Measurements from ENCODE around the gene IKZF1. TPM values are rescaled to one million over a fixed set of nuclear protein-coding genes. Genes with fewer than 3 reads are reported as not detected.

The IKZF1 gene
- total and polyA plus RNA-seq, 2 of the 13 experiments (the other 11 are each of a cell fraction or from before 2014, with no cell fraction given), result not detected

DNA sequence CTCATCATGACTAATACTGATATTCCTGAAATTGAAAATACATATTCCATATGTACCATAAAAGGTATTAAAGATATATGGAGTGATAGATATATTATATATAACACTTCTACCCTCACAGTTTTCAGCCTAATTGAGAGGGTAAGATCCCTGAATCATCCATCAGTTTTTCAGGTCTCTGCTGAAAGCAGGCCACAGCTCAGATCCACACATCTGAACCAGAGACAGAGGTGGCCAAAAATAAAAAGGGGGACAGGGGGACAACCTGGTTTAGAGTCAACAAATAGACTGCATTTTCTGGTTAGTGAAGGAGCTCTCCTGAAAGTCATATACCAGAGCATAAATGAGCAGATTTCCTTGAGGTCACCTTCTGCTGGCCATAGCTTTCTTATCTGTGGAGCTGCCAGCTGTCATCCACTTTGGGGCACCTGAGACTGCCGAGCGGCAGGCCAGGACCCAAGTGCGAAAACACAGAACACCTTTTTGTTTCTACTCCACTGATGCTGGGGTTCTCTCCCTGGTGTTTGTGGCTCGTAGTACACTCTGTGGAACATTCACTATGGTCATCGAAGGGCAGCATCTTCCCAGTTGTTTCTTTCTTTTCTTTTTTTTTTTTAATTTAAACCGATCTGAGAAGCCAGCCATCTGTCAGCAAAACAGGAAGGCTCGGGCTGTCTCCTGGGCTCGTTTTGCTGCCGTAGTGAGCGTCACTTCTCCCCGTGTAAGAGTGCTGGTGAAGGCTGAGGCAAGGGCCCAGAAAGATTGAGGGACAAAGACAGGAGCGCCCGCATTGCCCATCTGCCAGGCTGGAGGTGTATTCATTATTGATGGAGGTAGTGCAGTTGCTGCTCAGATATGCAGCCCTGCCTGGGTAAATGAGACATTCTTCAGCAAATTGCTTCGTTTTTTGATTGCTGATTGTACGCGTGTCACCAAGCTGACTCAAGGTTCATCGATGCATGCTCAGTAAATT is 13.5 kb downstream of the IKZF1 start (continued):
- TF ChIP-seq, protein P1, sequence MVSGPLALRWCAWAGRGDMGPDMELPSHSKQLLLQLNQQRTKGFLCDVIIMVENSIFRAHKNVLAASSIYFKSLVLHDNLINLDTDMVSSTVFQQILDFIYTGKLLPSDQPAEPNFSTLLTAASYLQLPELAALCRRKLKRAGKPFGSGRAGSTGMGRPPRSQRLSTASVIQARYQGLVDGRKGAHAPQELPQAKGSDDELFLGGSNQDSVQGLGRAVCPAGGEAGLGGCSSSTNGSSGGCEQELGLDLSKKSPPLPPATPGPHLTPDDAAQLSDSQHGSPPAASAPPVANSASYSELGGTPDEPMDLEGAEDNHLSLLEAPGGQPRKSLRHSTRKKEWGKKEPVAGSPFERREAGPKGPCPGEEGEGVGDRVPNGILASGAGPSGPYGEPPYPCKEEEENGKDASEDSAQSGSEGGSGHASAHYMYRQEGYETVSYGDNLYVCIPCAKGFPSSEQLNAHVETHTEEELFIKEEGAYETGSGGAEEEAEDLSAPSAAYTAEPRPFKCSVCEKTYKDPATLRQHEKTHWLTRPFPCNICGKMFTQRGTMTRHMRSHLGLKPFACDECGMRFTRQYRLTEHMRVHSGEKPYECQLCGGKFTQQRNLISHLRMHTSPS (CRISPR knock-in tag; IDR thresholded peaks at IDR 0.05; ENCODE audit: low read depth), result no peak
- no peak for TF ChIP-seq TEAD2 (CRISPR knock-in tag; IDR thresholded peaks at IDR 0.05)
- TF ChIP-seq, protein P2, sequence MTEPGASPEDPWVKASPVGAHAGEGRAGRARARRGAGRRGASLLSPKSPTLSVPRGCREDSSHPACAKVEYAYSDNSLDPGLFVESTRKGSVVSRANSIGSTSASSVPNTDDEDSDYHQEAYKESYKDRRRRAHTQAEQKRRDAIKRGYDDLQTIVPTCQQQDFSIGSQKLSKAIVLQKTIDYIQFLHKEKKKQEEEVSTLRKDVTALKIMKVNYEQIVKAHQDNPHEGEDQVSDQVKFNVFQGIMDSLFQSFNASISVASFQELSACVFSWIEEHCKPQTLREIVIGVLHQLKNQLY (CRISPR knock-in tag; IDR thresholded peaks at IDR 0.05), result no peak

DNA sequence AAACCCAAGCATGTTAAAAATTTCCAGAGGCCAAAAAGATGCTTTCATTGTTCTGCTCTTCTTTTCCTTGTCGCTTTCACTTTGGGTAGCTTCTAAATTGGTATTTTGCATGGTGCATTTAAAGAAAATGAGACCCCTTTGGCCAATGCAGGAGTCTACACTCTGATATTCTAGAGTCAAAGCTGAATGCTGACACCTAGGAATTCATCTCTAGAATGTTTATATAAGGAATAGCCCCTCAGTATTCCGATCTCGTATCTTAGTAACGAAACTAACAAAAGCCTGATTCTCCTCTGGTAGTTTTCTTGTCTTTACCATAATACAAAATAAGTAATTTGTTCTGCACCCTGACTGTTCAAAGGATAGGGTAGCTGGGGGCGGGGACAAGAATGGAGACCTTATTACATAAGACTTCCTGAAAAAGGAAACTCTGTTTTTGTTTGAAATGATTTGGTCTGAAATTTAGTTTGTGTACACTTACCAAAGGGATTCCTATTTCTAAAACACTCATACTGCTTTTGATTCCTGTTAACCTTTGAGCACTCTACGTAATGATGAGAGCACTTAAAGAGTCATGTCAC is 17.1 kb downstream of the IKZF1 start:
- Histone ChIP-seq H2AFZ (ENCODE audit: low read length) (no peak overlapping the region), H3K4me3 (replicated peaks in 1 of 3; ENCODE audit: insufficient read depth in 1 of 3, low read depth in 2 of 3, low read length in 3 of 3) (no peak overlapping the region), H3K4me2 (ENCODE audit: low read depth, low read length) (no peak overlapping the region), H3K9me3 (ENCODE audit: low read length) (no peaks in the 10 kb centered on the region), H3K27ac (ENCODE audit: extremely low read length, insufficient read depth, low read length) (no peak overlapping the region), H3K4me1 (ENCODE audit: insufficient read depth, low read length) (no peaks in the 10 kb centered on the region), H3K27me3 (ENCODE audit: control insufficient read depth in 1 of 2, insufficient read depth in 2 of 2, low read length in 2 of 2) (peaks cover 0 to 8% of the 10 kb centered on the region in 2 experiments; a peak in 2 of 5 replicates), H4K20me1 (ENCODE audit: insufficient read depth, low read length) (no peaks in the 10 kb centered on the region), H3K36me3 (replicated peaks in 1 of 2; ENCODE audit: control insufficient read depth in 1 of 2, insufficient read depth in 2 of 2, low read length in 2 of 2) (no peaks in the 10 kb centered on the region), H3K9ac (ENCODE audit: insufficient read depth, low read depth, low read length) (no peak overlapping the region), H3K79me2 (ENCODE audit: insufficient read depth, low read length) (no peaks in the 10 kb centered on the region)
- DNase-seq (ENCODE audit: low spot score) (no peak), FAIRE-seq (no peak), ATAC-seq (no peak)
- 0% methylated on average over 6 of the region's 6 CpGs for WGBS (ENCODE audit: low lambda C conversion rate)
- ChIA-PET POLR2A (no interaction called here), CTCF (ENCODE audit: low intra/inter-chr PET ratio, low total read pairs) (no interaction called here)
- in situ Hi-C loops (cut with HindIII; ENCODE audit: extremely low pct_ligation_motif_present, low pct_unique_long_range_greater_than_20kb) (no loop called here), intact Hi-C loops (cut with micrococcal nuclease; ENCODE audit: unreplicated experiment) (no loop called here)
- BruUV-seq (replicated peaks), result no TSS peak
- TF ChIP-seq CBFB (CRISPR knock-in tag; IDR thresholded peaks at IDR 0.05), result no peak
- TF ChIP-seq, protein P3, sequence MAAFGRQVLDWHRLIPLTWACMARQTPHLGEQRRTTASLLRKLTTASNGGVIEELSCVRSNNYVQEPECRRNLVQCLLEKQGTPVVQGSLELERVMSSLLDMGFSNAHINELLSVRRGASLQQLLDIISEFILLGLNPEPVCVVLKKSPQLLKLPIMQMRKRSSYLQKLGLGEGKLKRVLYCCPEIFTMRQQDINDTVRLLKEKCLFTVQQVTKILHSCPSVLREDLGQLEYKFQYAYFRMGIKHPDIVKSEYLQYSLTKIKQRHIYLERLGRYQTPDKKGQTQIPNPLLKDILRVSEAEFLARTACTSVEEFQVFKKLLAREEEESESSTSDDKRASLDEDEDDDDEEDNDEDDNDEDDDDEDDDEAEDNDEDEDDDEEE (CRISPR knock-in tag; IDR thresholded peaks at IDR 0.05), result no peak
- TF ChIP-seq WIZ (CRISPR knock-in tag; IDR thresholded peaks at IDR 0.05), result no peak
- TF ChIP-seq, protein P4, sequence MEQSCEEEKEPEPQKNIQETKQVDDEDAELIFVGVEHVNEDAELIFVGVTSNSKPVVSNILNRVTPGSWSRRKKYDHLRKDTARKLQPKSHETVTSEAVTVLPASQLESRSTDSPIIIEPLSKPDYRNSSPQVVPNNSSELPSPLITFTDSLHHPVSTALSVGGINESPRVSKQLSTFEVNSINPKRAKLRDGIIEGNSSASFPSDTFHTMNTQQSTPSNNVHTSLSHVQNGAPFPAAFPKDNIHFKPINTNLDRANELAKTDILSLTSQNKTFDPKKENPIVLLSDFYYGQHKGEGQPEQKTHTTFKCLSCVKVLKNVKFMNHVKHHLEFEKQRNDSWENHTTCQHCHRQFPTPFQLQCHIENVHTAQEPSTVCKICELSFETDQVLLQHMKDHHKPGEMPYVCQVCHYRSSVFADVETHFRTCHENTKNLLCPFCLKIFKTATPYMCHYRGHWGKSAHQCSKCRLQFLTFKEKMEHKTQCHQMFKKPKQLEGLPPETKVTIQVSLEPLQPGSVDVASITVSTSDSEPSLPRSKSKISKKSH (CRISPR knock-in tag; IDR thresholded peaks at IDR 0.05; ENCODE audit: borderline replicate concordance), result no peak
- no peak for TF ChIP-seq PHF8 (CRISPR knock-in tag; IDR thresholded peaks at IDR 0.05)
- TF ChIP-seq, protein P5, sequence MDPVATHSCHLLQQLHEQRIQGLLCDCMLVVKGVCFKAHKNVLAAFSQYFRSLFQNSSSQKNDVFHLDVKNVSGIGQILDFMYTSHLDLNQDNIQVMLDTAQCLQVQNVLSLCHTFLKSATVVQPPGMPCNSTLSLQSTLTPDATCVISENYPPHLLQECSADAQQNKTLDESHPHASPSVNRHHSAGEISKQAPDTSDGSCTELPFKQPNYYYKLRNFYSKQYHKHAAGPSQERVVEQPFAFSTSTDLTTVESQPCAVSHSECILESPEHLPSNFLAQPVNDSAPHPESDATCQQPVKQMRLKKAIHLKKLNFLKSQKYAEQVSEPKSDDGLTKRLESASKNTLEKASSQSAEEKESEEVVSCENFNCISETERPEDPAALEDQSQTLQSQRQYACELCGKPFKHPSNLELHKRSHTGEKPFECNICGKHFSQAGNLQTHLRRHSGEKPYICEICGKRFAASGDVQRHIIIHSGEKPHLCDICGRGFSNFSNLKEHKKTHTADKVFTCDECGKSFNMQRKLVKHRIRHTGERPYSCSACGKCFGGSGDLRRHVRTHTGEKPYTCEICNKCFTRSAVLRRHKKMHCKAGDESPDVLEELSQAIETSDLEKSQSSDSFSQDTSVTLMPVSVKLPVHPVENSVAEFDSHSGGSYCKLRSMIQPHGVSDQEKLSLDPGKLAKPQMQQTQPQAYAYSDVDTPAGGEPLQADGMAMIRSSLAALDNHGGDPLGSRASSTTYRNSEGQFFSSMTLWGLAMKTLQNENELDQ (CRISPR knock-in tag; IDR thresholded peaks at IDR 0.05; ENCODE audit: borderline replicate concordance), result no peak
- TF ChIP-seq, protein P6, sequence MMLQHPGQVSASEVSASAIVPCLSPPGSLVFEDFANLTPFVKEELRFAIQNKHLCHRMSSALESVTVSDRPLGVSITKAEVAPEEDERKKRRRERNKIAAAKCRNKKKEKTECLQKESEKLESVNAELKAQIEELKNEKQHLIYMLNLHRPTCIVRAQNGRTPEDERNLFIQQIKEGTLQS (CRISPR knock-in tag; IDR thresholded peaks at IDR 0.05), result no peak
- no peak for TF ChIP-seq NCOA5 (CRISPR knock-in tag; IDR thresholded peaks at IDR 0.05)
- TF ChIP-seq, protein P7, sequence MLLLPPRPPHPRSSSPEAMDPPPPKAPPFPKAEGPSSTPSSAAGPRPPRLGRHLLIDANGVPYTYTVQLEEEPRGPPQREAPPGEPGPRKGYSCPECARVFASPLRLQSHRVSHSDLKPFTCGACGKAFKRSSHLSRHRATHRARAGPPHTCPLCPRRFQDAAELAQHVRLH (CRISPR knock-in tag; IDR thresholded peaks at IDR 0.05; ENCODE audit: borderline replicate concordance, low read depth), result no peak
- no peak for TF ChIP-seq TP53 (CRISPR knock-in tag; conservative IDR thresholded peaks at IDR 0.05)
